T-helper 2 cell (primary cell): ENCODE measurements around the gene CDK6.
A peak's percentile ranks its signal among the peaks of the same experiment; 100 is the strongest.

Experiments used
- DNase-seq, 5 experiments: peaks; one replicate each; pipeline versions ENCODE4 v3.0.0 to v3.0.0-alpha.2; 2012 to 2022

Gene CDK6

GRCh38 chr7:92845736-92846135, 9.4 kb upstream of the CDK6 start:
- no peak for DNase-seq

DNA sequence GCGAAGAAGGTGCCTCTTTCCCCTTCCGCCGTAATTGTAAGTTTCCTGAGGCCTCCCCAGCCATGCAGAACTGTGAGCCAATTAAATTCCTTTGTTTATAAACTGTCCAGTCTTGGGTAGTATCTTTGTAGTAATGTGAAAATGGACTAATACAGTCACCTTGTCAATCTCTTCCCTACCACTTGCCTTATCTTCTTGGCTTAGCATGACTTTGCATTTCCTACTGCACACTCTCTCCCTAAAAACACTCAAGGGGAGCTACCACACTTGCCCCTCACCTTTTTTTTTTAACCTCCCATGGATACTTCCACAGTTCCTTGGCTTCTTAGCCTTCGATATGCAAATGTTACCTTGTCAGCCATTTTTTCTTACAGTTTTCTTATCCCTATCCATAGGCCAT, 7.4 kb upstream of the CDK6 start:
- no peak for DNase-seq

- no peak for DNase-seq
Observed at GRCh38 chr7:92843034-92843760, 6.8 kb upstream of the CDK6 start.

GRCh38 chr7:92841192-92841591, 4.8 kb upstream of the CDK6 start:
- no peak for DNase-seq

DNA sequence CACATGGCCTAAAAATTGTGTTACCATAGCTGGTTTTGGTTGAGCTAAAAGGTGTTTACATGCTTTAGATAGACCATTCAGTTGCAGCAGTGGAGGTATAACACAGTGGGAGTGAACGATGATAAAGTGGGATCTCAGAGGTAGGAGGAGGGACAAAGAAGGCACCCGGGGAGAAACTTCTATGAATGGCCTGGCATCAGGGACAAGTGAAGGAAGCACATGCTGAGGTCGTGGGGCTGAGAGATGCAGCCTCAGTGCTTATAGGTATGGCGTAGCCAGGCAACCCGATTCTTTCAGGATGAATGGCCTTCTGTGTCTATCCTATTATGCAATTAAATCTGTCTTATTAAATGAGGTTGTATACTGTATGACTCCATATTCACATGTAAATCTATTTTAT, 3.9 kb upstream of the CDK6 start:
- no peak for DNase-seq

DNA sequence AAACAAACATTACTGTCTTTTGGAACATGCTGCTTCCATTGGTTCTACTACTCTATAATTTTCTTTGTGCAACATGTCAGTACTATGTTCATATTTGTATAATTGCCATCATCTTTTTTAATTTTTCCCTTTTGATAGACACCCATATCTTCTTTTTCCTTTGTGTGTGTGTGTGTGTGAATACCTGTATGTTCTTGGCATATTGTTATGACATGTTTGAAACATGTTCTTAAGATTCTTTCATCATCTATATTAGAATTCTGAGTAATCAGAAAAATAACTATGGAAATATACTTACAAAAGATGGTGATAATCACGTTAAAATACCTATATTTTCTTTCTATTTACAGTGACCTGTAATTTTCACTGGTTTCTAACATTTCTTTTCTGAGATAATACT, 3.5 kb upstream of the CDK6 start:
- no peak for DNase-seq

- DNase-seq: no peak
Observed at GRCh38 chr7:92838934-92839333, 2.6 kb upstream of the CDK6 start.

DNA sequence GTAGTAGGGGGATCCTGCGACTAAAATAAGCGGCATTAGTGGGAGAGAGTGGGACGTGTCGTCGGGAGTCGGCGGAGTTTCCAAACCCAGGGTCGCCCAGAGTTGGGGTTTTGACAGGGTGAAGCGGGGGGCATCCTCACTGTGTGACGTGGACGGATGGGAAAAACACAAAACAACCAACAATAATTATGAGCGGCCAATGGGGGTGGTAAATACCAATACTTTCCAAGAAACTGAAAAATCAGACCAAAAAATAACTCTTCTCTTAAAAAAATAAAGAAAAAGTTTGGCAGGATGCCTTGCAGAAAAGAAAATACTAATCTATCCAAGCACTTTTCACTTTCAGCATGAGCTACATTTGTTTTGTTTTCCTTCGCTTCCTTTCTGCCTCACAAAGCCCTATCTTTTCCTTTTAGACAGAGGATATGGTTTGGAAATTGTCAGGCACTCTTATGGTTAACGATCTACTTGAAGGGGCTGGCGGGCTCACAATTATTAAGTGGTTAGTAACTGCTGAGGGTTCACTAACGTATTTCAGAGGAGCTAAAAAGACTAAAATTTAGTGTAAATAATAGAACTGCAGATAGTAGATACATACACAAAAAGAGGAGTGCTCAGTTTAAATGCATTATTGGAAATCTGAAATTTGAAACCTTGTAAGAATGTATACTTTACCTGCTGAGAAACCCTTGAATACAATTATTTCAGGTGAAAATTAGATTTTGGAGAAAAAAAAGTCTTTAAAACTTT, 802 bp upstream of the CDK6 start:
- no peak for DNase-seq

DNA sequence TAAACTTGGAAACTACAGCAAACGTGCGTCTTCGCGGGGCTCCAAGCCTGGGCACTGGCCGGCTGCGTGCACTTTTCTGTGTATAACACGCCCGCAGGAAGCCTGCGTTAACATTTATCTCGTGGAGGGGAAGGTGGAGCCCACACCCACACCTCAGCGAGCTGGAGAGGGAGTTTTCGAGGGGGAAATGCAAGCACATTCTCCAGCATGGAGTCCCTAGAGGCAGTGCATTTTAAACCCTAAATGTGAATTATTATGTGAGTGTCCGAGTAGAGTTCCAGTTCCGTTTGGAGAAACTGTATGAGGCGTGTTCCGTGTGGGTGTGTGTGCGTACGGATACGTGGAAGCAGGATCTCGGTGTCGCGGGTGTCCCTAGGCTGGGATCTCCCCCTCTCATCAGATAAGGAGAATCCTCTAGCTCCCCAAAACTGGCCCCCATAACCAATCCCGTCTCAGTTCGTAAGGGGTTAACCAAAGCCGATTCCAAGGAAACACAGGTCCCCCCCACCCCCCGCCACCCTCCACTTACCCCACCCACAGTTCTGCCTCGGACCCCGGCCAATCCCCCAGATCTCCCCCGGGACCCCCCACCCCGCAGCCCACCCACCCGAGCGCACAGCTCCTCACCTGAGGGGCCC, 403 bp downstream of the CDK6 start:
- peak in 4 of 5 experiments; percentile 23 to 63 (median 44) for DNase-seq

DNA sequence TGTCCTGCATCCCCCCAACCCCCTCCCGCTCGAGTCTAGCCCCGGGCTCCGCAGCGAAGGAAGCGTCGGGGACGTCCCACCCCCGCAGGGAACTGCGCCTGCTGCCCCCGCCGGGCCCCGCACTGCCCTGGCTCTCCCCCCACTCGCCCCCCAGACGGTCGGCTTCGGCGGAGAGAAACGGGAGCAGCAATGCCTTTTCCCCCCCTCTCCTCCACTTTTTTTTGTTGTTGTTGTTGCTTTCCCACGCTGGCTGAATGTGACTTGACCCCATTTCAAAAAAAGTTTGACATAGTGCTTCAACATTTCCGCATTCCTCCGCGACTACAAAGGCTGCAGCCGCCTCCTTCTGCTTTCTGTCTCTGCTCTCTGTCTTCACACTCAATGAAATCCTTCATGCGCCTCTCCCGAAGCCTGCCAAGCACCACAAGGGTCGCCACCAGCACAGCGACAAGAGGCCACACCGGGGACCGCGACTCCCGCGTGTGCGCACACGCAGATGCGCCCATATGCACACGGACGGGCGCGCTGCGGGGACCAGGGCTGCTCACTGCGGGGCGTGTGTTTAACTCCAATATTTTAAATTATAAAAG, 1.0 kb downstream of the CDK6 start:
- peak; percentile 13 to 75 (median 39) for DNase-seq

GRCh38 chr7:92834507-92835260, 1.7 kb downstream of the CDK6 start:
- peak in 1 of 5 experiments; percentile 7 for DNase-seq

- peak; percentile 51 to 91 (median 70) for DNase-seq
Observed at GRCh38 chr7:92833766-92834506, 2.4 kb downstream of the CDK6 start.

GRCh38 chr7:92833024-92833765, 3.2 kb downstream of the CDK6 start:
- DNase-seq: peak; percentile 71 to 93 (median 83)

GRCh38 chr7:92832534-92833023, 3.8 kb downstream of the CDK6 start:
- DNase-seq: peak in 2 of 5 experiments; percentile 38 to 41

DNA sequence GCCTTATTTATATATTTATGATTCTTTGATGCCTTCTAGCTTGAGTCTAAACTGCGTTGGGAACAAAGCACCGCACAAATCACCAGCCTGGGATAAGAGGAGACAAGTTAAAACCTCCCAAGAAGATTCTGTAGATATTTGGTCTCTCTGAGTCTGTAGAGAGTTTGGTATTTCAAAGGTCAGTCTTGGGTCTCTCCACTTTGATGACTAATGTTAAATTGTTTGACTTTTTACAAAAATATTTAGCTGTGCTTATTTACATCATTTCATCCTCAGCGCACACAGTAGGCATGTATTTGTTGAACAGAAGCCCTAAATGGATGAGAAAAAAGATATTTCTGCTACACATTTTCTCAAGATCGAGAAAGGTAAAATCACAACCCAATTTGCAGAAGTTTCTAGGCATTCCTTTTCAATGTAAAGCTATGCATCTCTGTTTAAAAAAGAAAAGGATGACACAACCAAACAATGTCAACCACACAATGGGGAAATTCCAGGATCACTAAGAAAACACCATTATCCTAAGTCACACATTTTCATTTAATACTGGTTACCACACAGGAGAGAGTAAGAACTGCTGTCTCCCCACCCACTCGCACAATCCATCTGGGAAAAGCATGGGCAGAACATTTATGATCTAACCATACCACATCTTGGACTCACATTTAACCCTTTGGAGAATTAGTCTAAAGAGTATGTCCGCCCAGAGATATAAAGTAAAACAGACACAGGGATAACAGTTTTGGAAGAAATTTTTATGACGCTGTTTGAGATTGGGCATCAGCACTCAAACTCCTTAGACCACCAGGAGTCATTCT, 4.4 kb downstream of the CDK6 start:
- no peak for DNase-seq

GRCh38 chr7:92830532-92831110, 5.8 kb downstream of the CDK6 start:
- no peak for DNase-seq

DNA sequence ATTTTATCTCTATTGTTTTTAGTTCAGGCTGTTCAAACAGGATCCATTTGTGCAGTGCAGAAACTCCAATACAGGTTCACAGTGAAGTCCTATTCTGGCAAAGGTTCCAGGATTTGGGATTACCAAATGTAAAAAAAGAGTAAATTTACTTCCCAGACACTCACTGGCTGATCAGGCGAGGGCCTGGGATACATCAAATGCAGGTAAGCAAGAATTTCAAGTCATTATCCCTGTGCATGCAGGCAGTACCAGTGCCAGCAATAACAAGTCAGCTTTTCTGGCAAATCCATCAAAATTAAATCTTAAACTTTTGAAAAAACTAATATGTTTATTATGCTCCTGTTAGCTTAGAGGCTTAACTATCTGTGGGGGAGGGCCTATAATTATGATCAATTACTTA, 6.3 kb downstream of the CDK6 start:
- no peak for DNase-seq

DNA sequence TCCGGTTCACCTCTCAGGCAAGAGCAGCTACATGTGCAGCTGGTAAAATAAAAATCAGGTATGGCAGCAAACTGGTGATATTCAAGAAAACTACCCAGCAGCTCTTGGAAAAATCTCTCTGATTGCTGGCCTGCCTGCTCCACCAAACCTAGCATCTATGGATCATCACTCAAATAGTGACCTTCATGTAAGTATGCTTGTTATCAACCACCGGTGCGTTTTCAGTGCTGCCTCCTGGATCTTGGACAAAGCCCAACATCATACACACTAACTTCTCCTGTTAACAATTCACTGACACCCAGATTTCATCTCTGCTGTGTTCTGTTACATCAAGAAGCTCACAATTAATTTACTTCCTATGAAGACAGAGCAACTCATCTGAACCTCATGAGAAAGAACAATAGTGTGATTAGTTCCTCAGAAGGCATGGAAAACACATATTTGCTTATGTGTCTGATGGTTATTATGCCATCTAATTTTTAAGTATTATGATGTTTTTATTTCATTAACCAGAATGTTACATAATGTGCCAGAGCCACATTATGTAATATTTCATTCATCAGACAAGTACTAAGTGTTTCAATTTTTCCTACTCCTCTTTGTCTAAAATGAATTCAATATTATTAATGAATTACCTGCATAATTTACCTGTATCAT, 8.8 kb downstream of the CDK6 start:
- no peak for DNase-seq
